SH-SY5Y (cell line): ENCODE data around the gene NUDT3.

Experiments
- GATA2 ChIP-seq: IDR thresholded peaks from 2 replicates; pipeline ENCODE4 v1.6.1; 2011; ENCODE audit warnings: mild to moderate bottlenecking, low read depth, low read length
- GATA3 ChIP-seq: IDR thresholded peaks from 2 replicates; pipeline ENCODE4 v1.6.1; 2011; ENCODE audit warnings: low read depth, mild to moderate bottlenecking, low read length, moderate library complexity

GRCh38 chr6:34436803-34437643, 44.6 kb upstream of the NUDT3 start:
- TF ChIP-seq GATA2 (no peak), GATA3 (no peak)
